Neuronal stem cell (in vitro differentiated cells): Measurements from ENCODE around the gene BICDL1.
"Not testable (repeated sequence)": the region's sequence is repeated elsewhere in the genome, so short reads cannot be mapped to it uniquely, and the experiment has no call there.

Source experiments
- DNase-seq: peaks from one replicate; pipeline ENCODE4 v3.0.0-alpha.2; 2013; ENCODE audit warnings: low spot score
- H2AFZ ChIP-seq: one replicate; pipeline ENCODE4 v1.6.1; 2013; ENCODE audit warnings: mild to moderate bottlenecking, low read length, inconsistent platforms
- H2AK5ac ChIP-seq: 2 replicates; pipeline ENCODE4 v1.6.1; 2013; ENCODE audit warnings: low read depth, mild to moderate bottlenecking, inconsistent platforms, low read length, moderate library complexity, mixed read lengths
- H2BK120ac ChIP-seq: 2 replicates; pipeline ENCODE4 v1.6.1; 2013; ENCODE audit warnings: low read depth, mild to moderate bottlenecking, inconsistent platforms, low read length, moderate library complexity, mixed read lengths
- H2BK12ac ChIP-seq: one replicate; pipeline ENCODE4 v1.6.1; 2013; ENCODE audit warnings: low read length, inconsistent platforms
- H2BK15ac ChIP-seq: 2 replicates; pipeline ENCODE4 v1.6.1; 2013; ENCODE audit warnings: mild to moderate bottlenecking, low read length, inconsistent platforms, mixed read lengths
- H2BK5ac ChIP-seq: one replicate; pipeline ENCODE4 v1.6.1; 2013; ENCODE audit warnings: inconsistent platforms, mild to moderate bottlenecking, low read length, moderate library complexity
- H3K14ac ChIP-seq: one replicate; pipeline ENCODE4 v1.6.1; 2013; ENCODE audit warnings: low read length, inconsistent platforms
- H3K18ac ChIP-seq: 2 replicates; pipeline ENCODE4 v1.6.1; 2013; ENCODE audit warnings: low read length, inconsistent platforms
- H3K23ac ChIP-seq: 2 replicates; pipeline ENCODE4 v1.6.1; 2013; ENCODE audit warnings: low read depth, mild to moderate bottlenecking, mixed read lengths, low read length, inconsistent platforms; ENCODE audit not compliant: poor library complexity
- H3K27ac ChIP-seq: replicated peaks from 3 replicates; pipeline ENCODE4 v1.5.1; 2013; ENCODE audit warnings: low read length, inconsistent platforms
- H3K27me3 ChIP-seq, 3 experiments: 2 replicates each; pipeline ENCODE4 v1.6.1; 2013; ENCODE audit warnings: low read length in 3 of 3, mild to moderate bottlenecking in 2 of 3, inconsistent platforms in 1 of 3, low read depth in 1 of 3, mixed read lengths in 1 of 3, moderate library complexity in 1 of 3; ENCODE audit not compliant: control insufficient read depth in 3 of 3, insufficient read depth in 3 of 3
- H3K36me3 ChIP-seq, 2 donors: replicated peaks in 1 of 2; 2 replicates each; pipeline ENCODE4 v1.6.1; 2013; ENCODE audit warnings: low read length in 2 of 2; ENCODE audit not compliant: control insufficient read depth in 2 of 2, insufficient read depth in 2 of 2
- H3K4ac ChIP-seq: 2 replicates; pipeline ENCODE4 v1.6.1; 2013; ENCODE audit warnings: inconsistent platforms, mild to moderate bottlenecking, low read length, moderate library complexity
- H3K4me1 ChIP-seq, 2 donors: 1 replicate in 1 of 2; 2 replicates in 1 of 2; pipeline ENCODE4 v1.6.1; 2013; ENCODE audit warnings: low read length in 2 of 2, low read depth in 1 of 2; ENCODE audit not compliant: control insufficient read depth in 2 of 2, insufficient read depth in 1 of 2
- H3K4me2 ChIP-seq: one replicate; pipeline ENCODE4 v1.6.1; 2013; ENCODE audit warnings: mild to moderate bottlenecking, low read length, inconsistent platforms; ENCODE audit not compliant: insufficient read depth, poor library complexity, severe bottlenecking
- H3K4me3 ChIP-seq, 2 donors: 2 replicates each; pipeline ENCODE4 v1.5.1; 2013; ENCODE audit warnings: low read length in 2 of 2, mild to moderate bottlenecking in 2 of 2, inconsistent platforms in 1 of 2, moderate library complexity in 1 of 2
- H3K79me1 ChIP-seq: one replicate; pipeline ENCODE4 v1.6.1; 2013; ENCODE audit warnings: low read depth, mild to moderate bottlenecking, inconsistent platforms, low read length, moderate library complexity
- H3K9ac ChIP-seq: one replicate; pipeline ENCODE4 v1.6.1; 2013; ENCODE audit warnings: mild to moderate bottlenecking, low read depth, low read length, inconsistent platforms; ENCODE audit not compliant: poor library complexity
- H3K9me3 ChIP-seq, 2 donors: replicated peaks in 1 of 2; 2 replicates each; pipeline versions ENCODE3 to v1.6.1; 2013; ENCODE audit warnings: low read length in 2 of 2, mild to moderate bottlenecking in 2 of 2, inconsistent platforms in 1 of 2, low read depth in 1 of 2, mixed read lengths in 1 of 2, moderate library complexity in 1 of 2; ENCODE audit not compliant: control insufficient read depth in 2 of 2, insufficient read depth in 1 of 2
- H4K8ac ChIP-seq: one replicate; pipeline ENCODE4 v1.6.1; 2013; ENCODE audit warnings: low read depth, mild to moderate bottlenecking, inconsistent platforms, low read length, moderate library complexity
- H4K91ac ChIP-seq: one replicate; pipeline ENCODE4 v1.6.1; 2013; ENCODE audit warnings: low read length, low read depth, mild to moderate bottlenecking, inconsistent platforms; ENCODE audit not compliant: poor library complexity
- WGBS, 2 donors: extraction: QIAGEN DNeasy Blood & Tissue Kit; methylation state at CpG; one replicate each; pipeline ENCODE4 v1.1.7; 2013; ENCODE audit warnings: missing lambda C conversion rate in 2 of 2, mixed read lengths in 1 of 2; ENCODE audit not compliant: insufficient read length in 2 of 2, insufficient replicate concordance in 1 of 2; ENCODE audit errors: extremely low coverage in 2 of 2; 5-methylcytosine and 5-hydroxymethylcytosine counted together

The BICDL1 gene

DNA sequence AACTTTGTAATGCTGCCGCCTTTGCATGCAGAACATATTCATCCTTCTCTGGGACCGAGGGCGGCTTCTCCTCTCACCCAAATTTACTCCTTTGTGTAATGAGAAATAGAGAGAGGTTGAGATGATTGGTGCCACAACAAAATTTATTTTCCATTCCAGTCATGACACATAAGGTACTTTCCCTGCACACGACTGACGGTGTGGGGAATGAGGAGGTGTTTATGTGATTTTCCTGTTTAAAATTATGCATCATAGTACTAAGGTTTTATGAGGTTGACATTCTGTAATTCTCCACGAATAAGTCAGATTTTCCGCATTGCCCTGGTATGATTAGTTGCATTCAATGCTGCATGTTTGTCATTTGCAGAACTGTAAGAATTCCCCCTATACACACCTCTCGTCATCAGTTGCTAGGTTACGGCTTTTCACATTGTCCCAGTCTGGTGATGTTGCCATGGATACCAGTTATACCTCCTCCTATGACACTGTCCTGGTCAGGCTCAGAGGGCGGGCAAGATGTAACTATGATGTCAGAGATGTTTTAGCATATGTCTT, 23.1 kb downstream of the BICDL1 start:
- H3K14ac ChIP-seq: no peak overlapping the region
- H3K79me1 ChIP-seq: no peaks in the 10 kb centered on the region
- H2BK15ac ChIP-seq: no peak overlapping the region
- H3K9me3 ChIP-seq: no peaks in the 10 kb centered on the region
- H2BK5ac ChIP-seq: no peak overlapping the region
- H2AK5ac ChIP-seq: no peak overlapping the region
- H3K27ac ChIP-seq: no peak overlapping the region
- H3K4me3 ChIP-seq: no peak overlapping the region
- H3K23ac ChIP-seq: no peak overlapping the region
- peak; percentile 37 for DNase-seq
- H3K27me3 ChIP-seq: no peaks in the 10 kb centered on the region
- no peaks in the 10 kb centered on the region for H3K36me3 ChIP-seq
- H3K4me1 ChIP-seq: peaks cover 8 to 12% of the 10 kb centered on the region in 2 donors
- no peak overlapping the region for H3K4me2 ChIP-seq
- H4K8ac ChIP-seq: no peak overlapping the region
- H2BK12ac ChIP-seq: no peak overlapping the region
- H3K9ac ChIP-seq: no peak overlapping the region
- no peak overlapping the region for H2BK120ac ChIP-seq
- no peak overlapping the region for H3K4ac ChIP-seq
- no peak overlapping the region for H2AFZ ChIP-seq
- no CpG with 5 or more reads among the region's 10 CpGs for WGBS, 2 donors
- no peak overlapping the region for H3K18ac ChIP-seq
- H4K91ac ChIP-seq: no peak overlapping the region

- Histone ChIP-seq H3K9me3 (no peaks in the 10 kb centered on the region), H3K27ac (no peak overlapping the region), H2BK15ac (no peak overlapping the region), H3K14ac (no peak overlapping the region), H2BK120ac (no peak overlapping the region), H2BK5ac (no peak overlapping the region), H3K27me3 (no peaks in the 10 kb centered on the region), H3K4me2 (no peak overlapping the region), H3K9ac (no peak overlapping the region), H3K4me3 (no peak overlapping the region), H3K4ac (no peak overlapping the region), H4K8ac (no peak overlapping the region), H2BK12ac (no peak overlapping the region), H3K23ac (no peak overlapping the region), H3K36me3 (no peaks in the 10 kb centered on the region), H3K4me1 (peaks cover 7 to 12% of the 10 kb centered on the region in 2 donors), H2AK5ac (no peak overlapping the region), H4K91ac (no peak overlapping the region), H3K18ac (no peak overlapping the region), H3K79me1 (no peaks in the 10 kb centered on the region), H2AFZ (no peak overlapping the region)
- DNase-seq: no peak
- no CpG with 5 or more reads among the region's 9 CpGs for WGBS, 2 donors
Measured at GRCh38 chr12:120013659-120014380, 24.8 kb downstream of the BICDL1 start.

- H3K36me3 ChIP-seq, H3K14ac ChIP-seq, H2BK120ac ChIP-seq, H3K4me3 ChIP-seq, H2AK5ac ChIP-seq, H2BK5ac ChIP-seq, H2BK12ac ChIP-seq, H3K4ac ChIP-seq, H2BK15ac ChIP-seq, DNase-seq, H3K18ac ChIP-seq, H3K9me3 ChIP-seq, H3K23ac ChIP-seq, H3K79me1 ChIP-seq, H3K4me2 ChIP-seq, H3K27me3 ChIP-seq, H4K91ac ChIP-seq, H3K27ac ChIP-seq, H2AFZ ChIP-seq, H3K9ac ChIP-seq, H4K8ac ChIP-seq: not testable (repeated sequence)
- H3K4me1 ChIP-seq: peaks cover 7 to 12% of the 10 kb centered on the region in 2 donors
- no CpG with 5 or more reads among the region's 11 CpGs for WGBS, 2 donors
Measured at GRCh38 chr12:120014381-120014735, 25.3 kb downstream of the BICDL1 start.

DNA sequence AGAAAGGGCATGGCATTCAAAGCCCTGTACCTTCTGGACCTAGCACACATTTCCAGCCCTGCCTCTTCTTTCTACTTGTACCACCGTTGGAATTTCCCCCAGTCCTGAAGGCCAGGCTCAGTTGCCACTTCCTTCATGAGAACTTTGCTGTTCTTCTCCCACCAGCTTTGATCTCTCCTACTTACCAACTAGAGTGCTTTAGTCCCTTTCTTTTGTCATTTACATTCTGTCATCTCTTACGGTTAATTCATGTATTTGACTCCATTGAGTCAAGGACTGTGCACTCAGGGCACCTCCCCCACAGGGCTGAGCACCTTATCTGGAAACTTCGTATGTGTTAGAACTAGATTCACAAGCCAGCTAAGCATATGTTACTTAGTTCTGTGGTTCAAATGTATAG, 26.3 kb downstream of the BICDL1 start:
- Histone ChIP-seq H3K4ac (no peak overlapping the region), H3K14ac (no peak overlapping the region)

More for the DNA sequence above, 26.3 kb downstream of the BICDL1 start:
- WGBS, 2 donors: no CpG with 5 or more reads among the region's 3 CpGs
- H3K9me3 ChIP-seq: no peaks in the 10 kb centered on the region
- H3K23ac ChIP-seq: no peak overlapping the region
- no peak overlapping the region for H3K4me3 ChIP-seq
- H2BK12ac ChIP-seq: no peak overlapping the region
- no peak overlapping the region for H4K8ac ChIP-seq
- no peak overlapping the region for H3K18ac ChIP-seq
- H3K79me1 ChIP-seq: no peaks in the 10 kb centered on the region
- no peak overlapping the region for H2BK120ac ChIP-seq
- H3K36me3 ChIP-seq: no peaks in the 10 kb centered on the region
- no peak for DNase-seq
- no peak overlapping the region for H2AFZ ChIP-seq
- no peak overlapping the region for H4K91ac ChIP-seq
- no peak overlapping the region for H2BK15ac ChIP-seq
- H3K4me2 ChIP-seq: no peak overlapping the region
- no peaks in the 10 kb centered on the region for H3K27me3 ChIP-seq
- H3K9ac ChIP-seq: no peak overlapping the region
- H3K4me1 ChIP-seq: peaks cover 7 to 12% of the 10 kb centered on the region in 2 donors
- H3K27ac ChIP-seq: no peak overlapping the region
- no peak overlapping the region for H2BK5ac ChIP-seq
- H2AK5ac ChIP-seq: no peak overlapping the region
